ENCODE data around the gene NOP56.

The NOP56 gene

GRCh38 chr20:2701671-2702081, 49.2 kb downstream of the NOP56 start:
- no peak for DNase-seq (ENCODE audit: extremely low read depth, insufficient read length)
- no peak overlapping the region for H3K4me3 ChIP-seq (replicated peaks; ENCODE audit: low read depth, low read length)
- H3K36me3 ChIP-seq (ENCODE audit: control insufficient read depth, insufficient read depth, low read length): no peaks in the 10 kb centered on the region
- no peak for TF ChIP-seq CTCF (IDR thresholded peaks at IDR 0.05; ENCODE audit: insufficient read depth, low read length, poor library complexity, severe bottlenecking)
- H3K27me3 ChIP-seq (replicated peaks; ENCODE audit: control insufficient read depth, insufficient read depth, low read length): no peaks in the 10 kb centered on the region; the same call in none of the 2 replicates

DNA sequence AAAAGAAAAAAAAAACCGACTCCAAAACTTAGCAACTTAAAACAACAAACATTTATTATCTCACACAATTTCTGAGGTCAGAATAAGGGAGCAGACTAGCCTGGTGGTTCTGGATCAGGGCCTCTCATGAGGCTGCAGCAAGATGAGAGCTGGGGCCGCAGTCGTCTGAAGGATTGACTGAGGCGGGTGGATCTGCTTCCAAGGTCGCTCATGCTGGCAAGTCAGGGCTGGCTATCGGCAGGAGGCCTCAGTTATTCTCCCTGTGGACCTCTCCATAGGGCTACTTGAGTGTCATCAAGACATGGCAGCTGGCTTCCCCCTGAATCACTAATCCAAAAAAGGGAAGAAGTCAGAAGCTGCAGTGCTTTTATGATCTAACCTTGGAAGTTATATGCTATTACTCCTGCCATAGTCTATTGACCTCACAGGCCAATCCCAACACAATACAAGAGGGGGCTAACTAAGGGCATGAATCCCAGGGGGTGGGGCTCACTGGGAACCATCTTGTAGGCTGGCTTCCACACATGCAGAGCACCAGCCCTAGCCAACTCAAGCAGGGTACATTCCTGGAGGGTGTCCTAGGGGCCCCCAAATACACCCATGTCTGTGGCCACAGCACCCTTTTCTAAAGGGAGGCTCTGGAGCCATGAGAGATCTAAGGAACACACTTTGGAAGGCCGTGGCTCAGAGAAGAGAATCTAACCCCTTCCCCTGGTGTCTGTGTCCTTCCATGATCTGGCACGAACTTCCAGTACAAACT, 51.5 kb downstream of the NOP56 start:
- Histone ChIP-seq H3K36me3 (ENCODE audit: control insufficient read depth, insufficient read depth, low read length) (no peaks in the 10 kb centered on the region), H3K27me3 (replicated peaks; ENCODE audit: control insufficient read depth, insufficient read depth, low read length) (no peaks in the 10 kb centered on the region; the same call in none of the 2 replicates), H3K4me3 (replicated peaks; ENCODE audit: low read depth, low read length) (no peak overlapping the region)
- TF ChIP-seq CTCF (IDR thresholded peaks at IDR 0.05; ENCODE audit: insufficient read depth, low read length, poor library complexity, severe bottlenecking): no peak
- no peak for DNase-seq (ENCODE audit: extremely low read depth, insufficient read length)

GRCh38 chr20:2705931-2706645, 53.7 kb downstream of the NOP56 start:
- TF ChIP-seq CTCF (IDR thresholded peaks at IDR 0.05; ENCODE audit: insufficient read depth, low read length, poor library complexity, severe bottlenecking): no peak
- DNase-seq (ENCODE audit: extremely low read depth, insufficient read length): no peak
- no peaks in the 10 kb centered on the region for H3K36me3 ChIP-seq (ENCODE audit: control insufficient read depth, insufficient read depth, low read length)
- no peak overlapping the region for H3K4me3 ChIP-seq (replicated peaks; ENCODE audit: low read depth, low read length)
- no peaks in the 10 kb centered on the region; the same call in 1 of the 2 replicates for H3K27me3 ChIP-seq (replicated peaks; ENCODE audit: control insufficient read depth, insufficient read depth, low read length)

DNA sequence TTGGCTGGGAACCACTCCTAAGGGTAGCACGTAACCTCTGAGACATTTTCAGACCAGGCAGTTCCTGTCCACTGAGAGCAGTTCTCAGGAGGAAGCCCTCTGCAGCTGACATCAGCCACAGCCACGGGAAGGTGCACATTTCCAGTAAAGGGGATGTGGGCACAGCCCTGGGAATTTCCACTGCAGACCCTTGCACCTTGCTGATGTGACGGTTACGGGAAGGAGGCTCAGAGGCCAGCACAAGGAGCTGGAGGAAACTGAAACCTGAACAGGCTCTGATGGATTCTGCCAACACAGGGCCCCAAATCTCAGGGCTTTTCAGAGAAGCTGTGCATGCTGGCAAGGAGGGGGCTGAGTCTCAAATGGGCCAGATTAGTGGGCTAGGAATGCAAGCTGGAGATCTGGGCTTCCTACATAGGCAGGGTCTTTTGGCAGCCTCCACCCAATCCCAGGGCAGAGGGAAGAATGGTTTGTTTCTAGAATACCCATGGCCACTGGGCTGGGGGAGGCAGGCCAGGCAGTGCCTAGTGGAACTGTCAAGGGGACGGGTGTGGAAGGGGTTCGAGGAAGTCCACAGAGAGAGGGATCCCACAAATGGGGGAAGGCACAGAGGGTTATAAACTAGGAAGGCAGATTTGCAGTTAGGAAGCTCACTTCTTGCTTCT, 54.4 kb downstream of the NOP56 start:
- no peaks in the 10 kb centered on the region; the same call in 1 of the 2 replicates for H3K27me3 ChIP-seq (replicated peaks; ENCODE audit: control insufficient read depth, insufficient read depth, low read length)
- H3K4me3 ChIP-seq (replicated peaks; ENCODE audit: low read depth, low read length): no peak overlapping the region
- no peak for DNase-seq (ENCODE audit: extremely low read depth, insufficient read length)

More for the DNA sequence above, 54.4 kb downstream of the NOP56 start:
- no peak for TF ChIP-seq CTCF (IDR thresholded peaks at IDR 0.05; ENCODE audit: insufficient read depth, low read length, poor library complexity, severe bottlenecking)
- no peaks in the 10 kb centered on the region for H3K36me3 ChIP-seq (ENCODE audit: control insufficient read depth, insufficient read depth, low read length)
